HepG2 (cell line): ENCODE measurements around the gene TMUB1. TPM values are rescaled to one million over a fixed set of nuclear protein-coding genes. Genes with fewer than 3 reads are reported as not detected.
A peak's percentile ranks its signal among the peaks of the same experiment; 100 is the strongest.

Experiments used
- MEF2D ChIP-seq: sonication (generic); formaldehyde crosslinking; IDR thresholded peaks from 2 replicates; pipeline ENCODE4 v1.5.1; 2020; ENCODE audit warnings: mild to moderate bottlenecking, missing genetic modification reagents
- ZNF234 ChIP-seq: sonication (generic); formaldehyde crosslinking; conservative IDR thresholded peaks from 2 replicates; pipeline ENCODE4 v1.5.1; 2020; ENCODE audit warnings: mild to moderate bottlenecking, missing genetic modification reagents
- ZNF274 ChIP-seq: sonication (generic); formaldehyde crosslinking; IDR thresholded peaks from 2 replicates; pipeline ENCODE4 v1.5.1; 2020; ENCODE audit warnings: mild to moderate bottlenecking, missing genetic modification reagents
- polyA plus RNA-seq, 8 experiments: library from polyadenylated mRNA; depleted of rRNA in 3 of 8; stranded (reverse) in 7 of 8; unstranded in 1 of 8; fragments of >200 nt; fragmentation: Illumina TruSeq in 4 of 8; extraction: Trizol in 4 of 8; gene quantifications; 2 replicates each; pipeline versions ENCODE4 v1.2.1 to v1.2.3, GENCODE V29; 2011 to 2016; ENCODE audit warnings: low read depth in 4 of 8, missing spikeins in 1 of 8, mixed read lengths in 1 of 8; ENCODE audit not compliant: insufficient read depth in 1 of 8
- total RNA-seq, 5 experiments: library from RNA; depleted of rRNA; stranded (reverse); fragments of >200 nt; fragmentation: Illumina TruSeq; extraction: Trizol; gene quantifications; 2 replicates each; pipeline ENCODE4 v1.2.3, GENCODE V29; 2016; ENCODE audit warnings: low read depth in 1 of 5
- TF ChIP-seq, protein P1 (sequence below): sonication (generic); formaldehyde crosslinking; IDR thresholded peaks from 2 replicates; pipeline ENCODE4 v1.4.0; 2020; ENCODE audit warnings: missing genetic modification reagents
- TF ChIP-seq, protein P2 (sequence below): sonication (generic); formaldehyde crosslinking; IDR thresholded peaks from 2 replicates; pipeline ENCODE4 v1.5.0; 2020; ENCODE audit warnings: missing genetic modification reagents
- TF ChIP-seq, protein P3 (sequence below): sonication (generic); formaldehyde crosslinking; IDR thresholded peaks from 2 replicates; pipeline ENCODE4 v1.5.0; 2020; ENCODE audit warnings: mild to moderate bottlenecking, missing genetic modification reagents, moderate library complexity

Gene TMUB1
- total and polyA plus RNA-seq, 2 of the 13 experiments (the other 11 are each of a cell fraction or from before 2014, with no cell fraction given), result 44.8 to 51.6 TPM

DNA sequence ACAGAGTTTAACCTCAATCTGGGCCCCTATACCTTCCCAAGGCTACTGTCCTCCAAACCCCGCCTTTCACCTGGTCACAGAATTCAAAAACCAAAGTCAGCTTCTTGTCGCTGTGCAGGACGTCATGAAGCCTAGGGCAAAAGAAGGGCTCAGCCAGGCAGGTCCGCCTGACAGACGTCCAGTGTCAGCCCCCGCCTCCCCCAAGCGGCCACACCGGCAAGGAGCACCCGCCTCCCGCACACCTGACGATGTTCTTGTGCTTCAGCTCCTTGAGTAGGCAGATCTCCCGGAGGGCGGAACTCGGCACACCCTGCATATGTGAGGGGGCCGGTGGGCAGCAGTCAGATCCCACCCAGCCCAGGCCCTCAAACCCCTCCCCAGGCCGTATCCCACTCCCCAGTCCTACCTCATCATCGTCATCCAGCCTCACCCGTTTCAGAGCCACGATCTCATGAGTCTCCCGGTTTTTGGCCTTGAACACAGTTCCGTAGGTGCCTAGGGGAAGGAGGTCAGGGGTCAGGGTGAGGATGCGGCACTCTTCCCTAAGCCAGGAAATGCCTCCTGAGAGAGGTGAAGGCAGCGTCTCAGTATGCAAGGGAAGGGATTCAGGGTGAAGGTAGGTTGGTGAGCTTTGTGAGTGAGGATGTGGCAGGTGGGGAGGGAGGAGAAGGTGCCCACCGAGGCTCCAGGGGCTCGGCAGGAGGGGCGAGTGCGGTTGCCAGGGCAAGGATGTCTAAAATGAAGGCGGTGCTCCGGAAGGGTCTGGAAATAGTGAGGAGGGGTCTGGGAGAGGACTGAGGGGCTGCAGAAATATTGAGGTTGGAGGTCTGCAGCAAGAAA is 26.4 kb downstream of the TMUB1 start (continued):
- TF ChIP-seq, protein P1, sequence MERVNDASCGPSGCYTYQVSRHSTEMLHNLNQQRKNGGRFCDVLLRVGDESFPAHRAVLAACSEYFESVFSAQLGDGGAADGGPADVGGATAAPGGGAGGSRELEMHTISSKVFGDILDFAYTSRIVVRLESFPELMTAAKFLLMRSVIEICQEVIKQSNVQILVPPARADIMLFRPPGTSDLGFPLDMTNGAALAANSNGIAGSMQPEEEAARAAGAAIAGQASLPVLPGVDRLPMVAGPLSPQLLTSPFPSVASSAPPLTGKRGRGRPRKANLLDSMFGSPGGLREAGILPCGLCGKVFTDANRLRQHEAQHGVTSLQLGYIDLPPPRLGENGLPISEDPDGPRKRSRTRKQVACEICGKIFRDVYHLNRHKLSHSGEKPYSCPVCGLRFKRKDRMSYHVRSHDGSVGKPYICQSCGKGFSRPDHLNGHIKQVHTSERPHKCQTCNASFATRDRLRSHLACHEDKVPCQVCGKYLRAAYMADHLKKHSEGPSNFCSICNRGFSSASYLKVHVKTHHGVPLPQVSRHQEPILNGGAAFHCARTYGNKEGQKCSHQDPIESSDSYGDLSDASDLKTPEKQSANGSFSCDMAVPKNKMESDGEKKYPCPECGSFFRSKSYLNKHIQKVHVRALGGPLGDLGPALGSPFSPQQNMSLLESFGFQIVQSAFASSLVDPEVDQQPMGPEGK (CRISPR knock-in tag), result 0 out of 2 replicates have a peak, but pooled peaks have one; percentile 31
- TF ChIP-seq MEF2D (CRISPR knock-in tag), result 0 out of 2 replicates have a peak, but pooled peaks have one; percentile 5
- TF ChIP-seq ZNF234, result 0 out of 2 replicates have a peak, but pooled peaks have one; percentile 57
- TF ChIP-seq, protein P2, sequence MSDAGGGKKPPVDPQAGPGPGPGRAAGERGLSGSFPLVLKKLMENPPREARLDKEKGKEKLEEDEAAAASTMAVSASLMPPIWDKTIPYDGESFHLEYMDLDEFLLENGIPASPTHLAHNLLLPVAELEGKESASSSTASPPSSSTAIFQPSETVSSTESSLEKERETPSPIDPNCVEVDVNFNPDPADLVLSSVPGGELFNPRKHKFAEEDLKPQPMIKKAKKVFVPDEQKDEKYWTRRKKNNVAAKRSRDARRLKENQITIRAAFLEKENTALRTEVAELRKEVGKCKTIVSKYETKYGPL (CRISPR knock-in tag), result no peak
- TF ChIP-seq, protein P3, sequence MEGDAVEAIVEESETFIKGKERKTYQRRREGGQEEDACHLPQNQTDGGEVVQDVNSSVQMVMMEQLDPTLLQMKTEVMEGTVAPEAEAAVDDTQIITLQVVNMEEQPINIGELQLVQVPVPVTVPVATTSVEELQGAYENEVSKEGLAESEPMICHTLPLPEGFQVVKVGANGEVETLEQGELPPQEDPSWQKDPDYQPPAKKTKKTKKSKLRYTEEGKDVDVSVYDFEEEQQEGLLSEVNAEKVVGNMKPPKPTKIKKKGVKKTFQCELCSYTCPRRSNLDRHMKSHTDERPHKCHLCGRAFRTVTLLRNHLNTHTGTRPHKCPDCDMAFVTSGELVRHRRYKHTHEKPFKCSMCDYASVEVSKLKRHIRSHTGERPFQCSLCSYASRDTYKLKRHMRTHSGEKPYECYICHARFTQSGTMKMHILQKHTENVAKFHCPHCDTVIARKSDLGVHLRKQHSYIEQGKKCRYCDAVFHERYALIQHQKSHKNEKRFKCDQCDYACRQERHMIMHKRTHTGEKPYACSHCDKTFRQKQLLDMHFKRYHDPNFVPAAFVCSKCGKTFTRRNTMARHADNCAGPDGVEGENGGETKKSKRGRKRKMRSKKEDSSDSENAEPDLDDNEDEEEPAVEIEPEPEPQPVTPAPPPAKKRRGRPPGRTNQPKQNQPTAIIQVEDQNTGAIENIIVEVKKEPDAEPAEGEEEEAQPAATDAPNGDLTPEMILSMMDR, result peak; percentile 52; the same call in 1 of the 2 replicates
- TF ChIP-seq ZNF274 (CRISPR knock-in tag), result 0 out of 2 replicates have a peak, but pooled peaks have one; percentile 18
